Stimulated activated CD4-positive, alpha-beta T cell treated with anti-CD3 and anti-CD28 coated beads, Interleukin-1b, Interleukin-23, amount 100 ng/mL, for 1 hour (primary cell): Measurements from ENCODE around the gene IFRD2.
"Not testable (repeated sequence)": the region's sequence is repeated elsewhere in the genome, so short reads cannot be mapped to it uniquely, and the experiment has no call there.

ENCODE experiments used
- DNase-seq, 2 donors: peaks; one replicate each; pipeline ENCODE4 v3.0.0-alpha.2; 2020; ENCODE audit warnings: low read depth in 2 of 2

IFRD2 gene

GRCh38 chr3:50268276-50268675 lies 24.0 kb downstream of the IFRD2 start:
- no peak for DNase-seq

- DNase-seq = no peak
Measured at GRCh38 chr3:50267280-50267913, 24.8 kb downstream of the IFRD2 start.

GRCh38 chr3:50266836-50267235 lies 25.4 kb downstream of the IFRD2 start:
- no peak for DNase-seq

DNA sequence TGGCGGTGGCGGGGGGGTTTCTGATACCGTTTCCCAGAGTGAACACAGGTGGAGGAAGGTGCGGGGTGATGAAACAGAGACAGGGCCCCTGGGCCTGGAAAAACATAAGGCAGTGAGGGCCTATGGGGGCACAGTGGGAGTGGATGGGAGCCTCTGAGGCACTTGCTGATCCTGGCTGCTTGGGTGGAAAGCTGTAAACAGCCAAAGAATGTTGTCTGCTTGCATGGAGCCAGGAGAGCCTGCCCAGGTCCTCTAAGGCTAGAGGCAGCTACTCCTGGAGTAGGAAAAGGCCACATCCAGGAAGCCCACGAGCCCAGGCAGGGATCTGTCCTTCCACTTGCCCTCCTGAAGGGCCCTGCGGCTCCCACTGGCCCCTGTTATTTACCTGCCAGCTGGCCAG lies 26.2 kb downstream of the IFRD2 start:
- no peak for DNase-seq

DNA sequence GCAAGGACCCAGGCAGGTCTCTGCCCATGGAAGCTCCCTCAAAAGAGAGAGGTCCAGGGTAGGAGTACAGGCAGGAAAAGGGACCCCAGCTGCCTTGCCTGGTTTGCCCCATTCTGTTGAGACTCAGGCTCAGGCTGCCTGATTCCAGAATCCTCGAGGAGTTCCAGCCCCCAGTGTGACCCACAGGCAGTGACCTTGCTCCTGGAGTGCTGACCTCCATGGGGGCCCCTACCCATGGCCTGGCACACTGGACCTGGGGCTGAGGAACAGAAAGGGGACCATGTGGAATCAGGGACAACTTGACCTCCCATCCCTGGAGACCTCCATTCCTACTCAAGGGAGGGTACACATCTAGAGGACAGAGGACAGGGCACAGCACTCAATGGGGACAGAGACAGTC lies 26.7 kb downstream of the IFRD2 start:
- DNase-seq = no peak

DNA sequence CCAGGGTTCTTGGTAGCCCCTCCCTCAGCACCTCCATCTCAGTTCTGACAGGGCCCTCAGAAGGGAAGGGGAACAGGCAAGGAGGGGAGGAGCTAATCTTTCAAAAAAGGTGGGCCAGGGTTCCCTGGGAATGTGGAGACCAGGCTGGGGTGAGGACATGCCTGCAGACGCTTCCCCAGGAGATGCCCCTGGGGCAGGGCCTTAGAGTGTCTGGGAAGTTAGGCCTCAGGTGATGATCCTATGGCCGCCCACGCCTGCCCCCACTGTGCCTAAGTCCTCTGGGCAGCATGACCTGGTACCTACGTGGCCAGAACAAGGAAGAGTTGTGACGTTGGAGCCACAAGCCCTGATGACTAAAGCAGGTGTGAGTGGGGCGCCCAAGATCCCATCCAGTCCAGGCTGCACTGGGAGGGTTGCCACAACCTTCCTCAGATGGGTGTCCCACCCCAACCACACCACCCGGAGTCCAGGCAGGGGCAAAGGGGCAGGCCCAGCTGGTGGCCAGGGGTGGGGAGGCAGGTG lies 27.2 kb downstream of the IFRD2 start:
- no peak for DNase-seq

GRCh38 chr3:50264383-50264963 lies 27.8 kb downstream of the IFRD2 start:
- DNase-seq = no peak

- DNase-seq = no peak
Measured at GRCh38 chr3:50263478-50264382, 28.5 kb downstream of the IFRD2 start.

DNA sequence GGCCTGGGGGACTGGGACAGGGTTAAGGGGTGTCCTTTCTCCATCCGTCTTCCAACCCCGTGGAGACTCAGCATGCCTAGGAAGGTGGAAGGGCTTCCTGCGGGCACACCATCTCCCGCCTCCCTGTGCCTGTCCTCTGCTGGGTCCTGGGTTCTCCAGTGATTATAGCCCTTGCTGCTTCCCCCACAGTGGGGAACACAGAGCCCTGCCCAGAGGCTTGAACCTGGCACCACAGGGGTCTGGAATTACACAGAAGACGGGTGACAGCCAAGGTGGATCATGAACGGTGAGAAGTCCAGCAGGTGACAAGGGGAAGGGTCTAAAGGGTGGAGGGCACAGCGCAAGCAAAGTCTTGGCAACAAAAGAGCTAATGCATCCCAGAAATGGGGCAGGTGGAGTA lies 29.5 kb downstream of the IFRD2 start:
- DNase-seq = no peak

GRCh38 chr3:50262200-50262599 lies 30.0 kb downstream of the IFRD2 start:
- not testable (repeated sequence) for DNase-seq

DNA sequence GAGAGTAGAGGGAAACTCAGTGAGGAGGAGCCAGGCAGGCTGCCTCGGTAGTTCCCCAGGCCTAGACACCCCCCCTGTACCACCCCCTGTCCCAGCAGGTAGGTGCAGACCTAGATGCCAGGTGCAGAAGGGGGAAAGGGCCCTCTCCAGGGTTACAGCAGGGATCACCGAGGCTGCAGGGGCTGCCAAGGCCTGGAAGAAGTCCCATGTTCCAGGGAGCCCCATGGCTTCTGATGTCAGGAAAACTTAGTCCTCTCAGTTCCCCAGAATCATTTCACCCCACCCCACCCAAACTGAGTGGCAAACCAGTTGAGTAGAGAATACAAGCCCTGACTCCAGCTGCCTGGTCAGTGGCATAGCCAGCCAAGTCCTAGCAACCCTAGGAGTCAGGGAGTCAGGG lies 30.7 kb downstream of the IFRD2 start:
- no peak for DNase-seq

DNA sequence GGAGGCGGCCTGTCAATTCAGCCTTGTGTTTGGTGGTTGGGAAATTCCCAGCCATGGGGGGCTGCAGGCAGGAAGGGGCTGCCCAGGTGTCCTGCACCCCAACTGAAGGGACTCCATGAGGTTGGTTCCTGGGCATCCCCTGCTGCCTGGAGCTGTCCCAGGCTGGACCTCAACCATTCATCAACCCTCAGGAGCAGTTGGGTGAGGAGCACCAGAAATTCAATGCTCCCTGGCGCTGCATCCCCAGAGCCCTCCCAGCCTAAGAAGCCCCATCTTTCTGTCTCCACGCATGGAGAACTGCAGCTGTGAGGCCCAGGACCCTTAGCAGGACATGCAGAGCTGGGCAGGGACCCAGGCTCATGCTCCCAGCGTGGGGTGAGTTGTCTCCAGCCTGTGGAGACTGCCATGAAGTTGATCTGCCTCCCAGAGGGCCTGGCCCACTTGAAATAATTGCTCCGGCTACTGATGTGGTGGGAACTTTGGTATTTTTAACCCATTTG lies 31.2 kb downstream of the IFRD2 start:
- no peak for DNase-seq

DNA sequence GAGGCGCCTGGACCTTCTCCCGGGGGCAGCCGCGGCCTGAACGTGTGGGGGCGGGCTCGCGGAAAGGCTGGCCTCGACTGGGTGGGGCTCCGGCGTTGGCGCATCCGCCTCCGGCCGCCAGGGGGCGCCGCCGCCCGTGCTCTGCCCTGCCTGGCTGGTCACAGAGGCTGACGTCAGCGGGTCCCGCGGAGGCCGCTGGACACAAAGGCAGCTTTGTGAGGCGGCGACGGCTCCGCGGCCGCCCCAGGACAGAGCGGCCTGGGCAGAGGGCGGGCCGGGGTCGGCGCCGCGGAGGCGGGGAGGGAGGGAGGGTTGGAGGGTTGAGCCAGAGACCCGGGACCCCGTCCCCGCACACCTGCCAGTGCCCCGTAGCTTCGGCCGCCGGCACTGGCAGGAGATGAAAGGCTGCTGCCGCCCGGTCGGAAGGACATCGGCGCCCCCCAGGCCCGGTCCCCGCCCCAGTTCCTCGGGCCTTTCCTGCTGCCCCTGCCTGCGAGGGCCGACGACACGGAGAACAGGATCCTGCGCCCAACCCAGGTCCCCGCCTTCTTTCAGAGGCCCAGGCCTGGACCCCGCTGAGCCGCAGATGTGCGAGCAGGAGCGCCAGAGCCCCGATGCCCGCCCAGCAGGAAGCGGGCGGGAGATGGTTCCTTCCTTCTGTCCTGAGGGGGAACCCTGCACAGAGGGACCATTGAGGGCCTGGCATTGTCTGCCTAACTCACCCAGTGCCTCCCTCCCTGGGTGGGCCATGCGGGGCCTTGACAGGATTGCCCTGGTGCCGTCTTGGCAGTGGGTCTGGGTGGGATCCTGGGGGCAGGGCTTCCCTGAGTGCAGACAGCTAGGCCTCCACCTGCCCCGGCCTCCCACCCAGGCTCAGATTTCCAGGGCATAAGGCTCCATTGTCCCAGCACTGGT lies 31.9 kb downstream of the IFRD2 start:
- DNase-seq = peak; percentile 43 to 70

DNA sequence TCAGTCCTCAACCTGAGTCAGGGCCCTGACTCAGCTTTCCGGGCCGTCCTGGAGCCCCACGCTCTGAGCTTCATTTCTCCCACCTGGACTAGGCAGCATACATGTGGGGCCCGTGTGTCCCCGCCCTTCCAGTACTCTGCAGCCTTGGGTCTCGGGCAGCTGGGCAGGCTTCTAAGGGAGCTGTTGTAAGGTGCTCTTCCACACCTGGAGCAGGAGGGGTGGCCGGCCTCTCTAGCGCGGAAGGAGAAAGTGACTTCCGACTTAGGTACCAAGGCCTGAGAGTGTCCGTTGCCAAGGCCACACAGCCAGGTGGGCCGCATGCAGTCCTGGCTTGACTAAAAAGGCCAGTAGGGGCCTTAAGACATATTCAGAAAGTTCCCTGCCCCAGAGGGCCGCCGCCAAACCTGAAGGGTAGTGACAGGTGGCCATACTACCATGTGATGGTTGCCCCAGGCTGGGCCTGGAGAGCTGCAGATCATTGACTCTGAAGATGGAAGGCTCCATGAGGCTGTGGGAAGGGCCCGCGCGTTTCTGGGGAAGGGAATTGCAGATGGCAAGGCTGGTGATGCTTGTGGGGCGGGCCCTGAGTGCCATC lies 32.7 kb downstream of the IFRD2 start:
- DNase-seq = no peak

DNA sequence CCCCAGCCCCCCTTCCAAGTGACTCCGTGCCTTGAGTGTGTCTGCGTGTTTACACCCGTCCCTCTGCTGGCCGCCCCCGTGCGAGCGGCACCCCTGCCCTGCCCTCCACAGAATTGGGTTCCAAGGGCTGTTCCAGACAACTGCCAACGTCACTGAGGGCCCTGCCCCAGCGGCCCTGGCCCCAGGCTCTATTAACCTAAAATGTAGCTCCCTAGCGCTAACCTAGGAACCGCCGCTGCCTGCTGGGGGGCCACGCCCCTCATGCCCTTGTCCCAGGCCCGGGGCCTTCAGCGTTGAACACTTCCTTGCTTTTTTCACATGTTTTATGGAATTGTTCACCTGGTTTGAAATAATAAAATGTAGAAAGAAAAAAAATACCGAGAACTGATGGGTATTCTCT lies 33.2 kb downstream of the IFRD2 start:
- DNase-seq = no peak

DNA sequence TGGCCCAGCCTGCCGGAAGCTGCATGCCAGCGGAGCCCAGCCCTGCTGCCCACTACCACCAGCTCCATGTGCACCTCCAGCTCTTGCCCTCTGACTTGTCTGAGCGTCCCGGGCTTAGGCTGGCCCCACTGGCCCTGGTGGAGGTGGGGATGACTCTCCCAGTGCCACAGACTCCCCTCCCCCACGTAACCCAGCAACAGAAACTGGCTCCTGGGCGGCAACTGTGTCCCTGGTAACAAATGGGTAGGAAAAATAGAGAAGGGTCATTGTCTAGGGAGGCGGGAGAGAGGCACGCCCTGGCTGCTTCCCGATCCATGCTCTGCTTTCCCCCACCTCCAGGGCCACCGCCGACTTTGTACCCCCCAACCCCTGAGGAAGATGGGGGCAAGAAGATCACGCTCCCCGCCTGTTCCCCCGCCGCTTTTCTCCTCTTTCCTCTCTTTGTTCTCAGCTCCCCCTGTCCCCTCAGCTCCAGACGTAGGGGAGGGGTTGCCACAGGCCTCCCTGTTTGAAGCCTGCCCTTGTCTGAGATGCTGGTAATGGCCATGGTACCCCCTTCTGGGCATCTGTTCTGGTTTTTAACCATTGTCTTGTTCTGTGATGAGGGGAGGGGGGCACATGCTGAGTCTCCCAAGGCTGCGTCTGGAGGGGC lies 34.1 kb downstream of the IFRD2 start:
- no peak for DNase-seq

GRCh38 chr3:50256978-50257890 lies 35.0 kb downstream of the IFRD2 start:
- DNase-seq = no peak

DNA sequence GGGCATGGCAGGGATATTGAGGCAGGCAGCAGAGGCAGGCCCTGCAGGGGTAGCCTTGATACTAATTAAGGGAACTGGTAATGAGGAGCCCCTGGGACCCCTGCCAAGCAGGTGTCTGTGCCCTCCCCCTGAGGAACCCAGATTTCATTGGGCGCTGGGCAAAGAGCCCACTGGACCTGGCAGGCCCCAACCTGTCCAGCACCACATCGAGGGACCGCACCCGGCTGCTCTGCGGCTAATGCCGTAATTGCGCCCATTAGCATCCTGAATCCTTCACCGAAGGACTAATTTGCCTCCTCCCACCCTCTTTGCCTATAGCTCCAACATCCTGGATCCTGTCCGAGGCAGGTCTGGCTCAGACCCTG lies 37.0 kb downstream of the IFRD2 start:
- no peak for DNase-seq

- DNase-seq = no peak
Measured at GRCh38 chr3:50254577-50255250, 37.5 kb downstream of the IFRD2 start.
